IMR-90 (cell line): ENCODE results near the gene MSI2. TPM values are rescaled to one million over a fixed set of nuclear protein-coding genes. Genes with fewer than 3 reads are reported as not detected.

ENCODE experiments used
- ATAC-seq: fragments of 200-7000 bp; cut with Tn5 transposase; 2 replicates; pipeline ENCODE4 v1.9.1; 2020; ENCODE audit warnings: low read depth, mild to moderate bottlenecking, moderate library complexity
- BruUV-seq: library from RNA; stranded (reverse); fragments of 400-500 nt; replicated peaks from 2 replicates; lab custom pipeline; 2021; lab: Mats Ljungman, UMichigan
- CTCF ChIA-PET: fragments of 300-600 bp; formaldehyde crosslinking; extraction: SDS; loops from one replicate; lab custom pipeline; 2021; ENCODE audit warnings: antibody characterized with exemption; lab: Yijun Ruan, JAX
- POLR2A ChIA-PET: fragments of 300-600 bp; sonication (Branson Sonifier 250); formaldehyde crosslinking; loops from one replicate; lab custom pipeline; 2022; ENCODE audit warnings: antibody characterized with exemption; ENCODE audit not compliant: unreplicated experiment; lab: Charles Lee
- DNase-seq: peaks from one replicate; pipeline ENCODE4 v3.0.0; 2013
- H2AFZ ChIP-seq: replicated peaks from 2 replicates; pipeline ENCODE3; 2013; ENCODE audit warnings: low read length, mild to moderate bottlenecking; ENCODE audit not compliant: poor library complexity
- H2AK5ac ChIP-seq: 2 replicates; pipeline ENCODE4 v1.6.1; 2013; ENCODE audit warnings: low read depth, low read length, inconsistent platforms
- H2AK9ac ChIP-seq: replicated peaks from 2 replicates; pipeline ENCODE3; 2013; ENCODE audit warnings: mild to moderate bottlenecking, low read depth, low read length, moderate library complexity; ENCODE audit not compliant: poor library complexity
- H2BK120ac ChIP-seq: 2 replicates; pipeline ENCODE4 v1.6.1; 2013; ENCODE audit warnings: low read depth, low read length, inconsistent platforms
- H2BK15ac ChIP-seq: 3 replicates; pipeline ENCODE4 v1.6.1; 2013; ENCODE audit warnings: low read depth, low read length, inconsistent platforms
- H2BK20ac ChIP-seq: 2 replicates; pipeline ENCODE4 v1.6.1; 2013; ENCODE audit warnings: low read depth, mild to moderate bottlenecking, inconsistent platforms, low read length, moderate library complexity
- H2BK5ac ChIP-seq: 2 replicates; pipeline ENCODE4 v1.6.1; 2013; ENCODE audit warnings: mild to moderate bottlenecking, low read depth, low read length, inconsistent platforms; ENCODE audit not compliant: poor library complexity, severe bottlenecking
- H3K14ac ChIP-seq: replicated peaks from 2 replicates; pipeline ENCODE4 v1.6.1; 2013; ENCODE audit warnings: low read depth, low read length, inconsistent platforms
- H3K18ac ChIP-seq: 2 replicates; pipeline ENCODE4 v1.6.1; 2013; ENCODE audit warnings: low read depth, low read length, control low read depth
- H3K23ac ChIP-seq: 2 replicates; pipeline ENCODE4 v1.6.1; 2013; ENCODE audit warnings: low read depth, low read length, inconsistent platforms
- H3K27ac ChIP-seq: 2 replicates; pipeline ENCODE4 v1.5.1; 2013; ENCODE audit warnings: mild to moderate bottlenecking, control low read depth, low read length; ENCODE audit not compliant: insufficient read depth
- H3K27me3 ChIP-seq: 2 replicates; pipeline ENCODE4 v1.6.1; 2013; ENCODE audit warnings: low read length; ENCODE audit not compliant: control insufficient read depth, insufficient read depth
- H3K36me3 ChIP-seq: 2 replicates; pipeline ENCODE4 v1.6.1; 2013; ENCODE audit warnings: low read length, mixed read lengths; ENCODE audit not compliant: control insufficient read depth, insufficient read depth
- H3K4ac ChIP-seq: 2 replicates; pipeline ENCODE4 v1.6.1; 2013; ENCODE audit warnings: low read depth, low read length, inconsistent platforms
- H3K4me1 ChIP-seq: 2 replicates; pipeline ENCODE4 v1.6.1; 2013; ENCODE audit warnings: low read length, mixed read lengths; ENCODE audit not compliant: control insufficient read depth, insufficient read depth
- H3K4me2 ChIP-seq: 2 replicates; pipeline ENCODE4 v1.6.1; 2013; ENCODE audit warnings: low read depth, mild to moderate bottlenecking, control low read depth, low read length, moderate library complexity
- H3K4me3 ChIP-seq: 2 replicates; pipeline ENCODE4 v1.5.1; 2013; ENCODE audit warnings: low read depth, mild to moderate bottlenecking, control low read depth, low read length, moderate library complexity; ENCODE audit not compliant: insufficient read depth
- H3K56ac ChIP-seq: 2 replicates; pipeline ENCODE4 v1.6.1; 2013; ENCODE audit warnings: low read length, inconsistent platforms; ENCODE audit not compliant: insufficient read depth; ENCODE audit errors: extremely low read depth
- H3K79me1 ChIP-seq, 2 experiments: 2 replicates each; pipeline ENCODE4 v1.6.1; 2013; ENCODE audit warnings: low read length in 2 of 2, inconsistent platforms in 1 of 2, low read depth in 1 of 2
- H3K9ac ChIP-seq: 2 replicates; pipeline ENCODE4 v1.6.1; 2013; ENCODE audit warnings: low read depth, low read length, control low read depth
- H3K9me1 ChIP-seq: 2 replicates; pipeline ENCODE4 v1.6.1; 2013; ENCODE audit warnings: low read length, inconsistent platforms; ENCODE audit not compliant: insufficient read depth
- H3K9me3 ChIP-seq: 2 replicates; pipeline ENCODE4 v1.6.1; 2013; ENCODE audit warnings: low read length; ENCODE audit not compliant: control insufficient read depth, insufficient read depth
- H4K20me1 ChIP-seq: 2 replicates; pipeline ENCODE4 v1.6.1; 2013; ENCODE audit warnings: low read length, inconsistent platforms; ENCODE audit not compliant: insufficient read depth
- H4K5ac ChIP-seq: 2 replicates; pipeline ENCODE4 v1.6.1; 2013; ENCODE audit warnings: mild to moderate bottlenecking, low read depth, low read length, control low read depth
- H4K8ac ChIP-seq, 2 experiments: 2 replicates each; pipeline ENCODE4 v1.6.1; 2013; ENCODE audit warnings: low read depth in 2 of 2, low read length in 2 of 2, control low read depth in 1 of 2, inconsistent platforms in 1 of 2
- H4K91ac ChIP-seq: 2 replicates; pipeline ENCODE4 v1.6.1; 2013; ENCODE audit warnings: low read depth, low read length, inconsistent platforms; ENCODE audit not compliant: insufficient read depth
- BHLHE40 ChIP-seq: fragments of 150-350 bp; IDR thresholded peaks from 2 replicates; pipeline ENCODE4 v1.6.1; 2016; ENCODE audit warnings: mild to moderate bottlenecking, low read depth, low read length
- CEBPB ChIP-seq: IDR thresholded peaks from 2 replicates; pipeline ENCODE4 v1.6.1; 2012; ENCODE audit warnings: low read depth, low read length, improper control_type of control experiment
- CHD1 ChIP-seq: IDR thresholded peaks from 2 replicates; pipeline ENCODE4 v1.6.1; 2012; ENCODE audit warnings: low read depth, low read length, improper control_type of control experiment
- CTCF ChIP-seq: conservative IDR thresholded peaks from 2 replicates; pipeline ENCODE4 v1.5.1; 2012; ENCODE audit warnings: mild to moderate bottlenecking, low read depth, low read length, improper control_type of control experiment
- ELK1 ChIP-seq: fragments of 150-350 bp; IDR thresholded peaks from 2 replicates; pipeline ENCODE4 v1.6.1; 2016; ENCODE audit warnings: low read depth, mild to moderate bottlenecking, low read length, moderate library complexity, borderline replicate concordance
- FOS ChIP-seq: fragments of 150-350 bp; IDR thresholded peaks from 2 replicates; pipeline ENCODE4 v1.6.1; 2016; ENCODE audit warnings: low read depth, low read length
- MAFK ChIP-seq: IDR thresholded peaks from 2 replicates; pipeline ENCODE4 v1.6.1; 2012; ENCODE audit warnings: low read depth, low read length, improper control_type of control experiment
- MAZ ChIP-seq: IDR thresholded peaks from 2 replicates; pipeline ENCODE4 v1.6.1; 2012; ENCODE audit warnings: low read depth, mild to moderate bottlenecking, low read length, improper control_type of control experiment, moderate library complexity, borderline replicate concordance
- MXI1 ChIP-seq: IDR thresholded peaks from 2 replicates; pipeline ENCODE4 v1.6.1; 2012; ENCODE audit warnings: low read depth, mild to moderate bottlenecking, low read length, moderate library complexity, borderline replicate concordance
- NFE2L2 ChIP-seq: fragments of 150-350 bp; IDR thresholded peaks from 2 replicates; pipeline ENCODE4 v1.6.1; 2016; ENCODE audit warnings: low read depth, mild to moderate bottlenecking, low read length
- POLR2A ChIP-seq: IDR thresholded peaks from 2 replicates; pipeline ENCODE4 v1.6.1; 2012; ENCODE audit warnings: mild to moderate bottlenecking, low read depth, low read length
- RAD21 ChIP-seq: IDR thresholded peaks from 2 replicates; pipeline ENCODE4 v1.6.1; 2012; ENCODE audit warnings: low read length, improper control_type of control experiment
- RCOR1 ChIP-seq: IDR thresholded peaks from 2 replicates; pipeline ENCODE4 v1.6.1; 2012; ENCODE audit warnings: mild to moderate bottlenecking, low read length, improper control_type of control experiment; ENCODE audit not compliant: insufficient replicate concordance
- RFX5 ChIP-seq: IDR thresholded peaks from 2 replicates; pipeline ENCODE4 v1.8.0; 2012; ENCODE audit warnings: low read depth, mild to moderate bottlenecking, low read length, moderate library complexity
- SMC3 ChIP-seq: fragments of 150-350 bp; IDR thresholded peaks from 2 replicates; pipeline ENCODE4 v1.6.1; 2016; ENCODE audit warnings: low read depth, mild to moderate bottlenecking, antibody characterized with exemption, low read length, moderate library complexity
- USF2 ChIP-seq: fragments of 150-350 bp; IDR thresholded peaks from 2 replicates; pipeline ENCODE4 v1.6.1; 2017; ENCODE audit warnings: mild to moderate bottlenecking, antibody characterized with exemption, low read length, low read depth
- WGBS, 2 experiments: methylation state at CpG; one replicate each; pipeline versions ENCODE4 v1.1.5 to v1.1.7; 2013; ENCODE audit warnings: missing lambda C conversion rate in 2 of 2; ENCODE audit not compliant: insufficient read length in 1 of 2; ENCODE audit errors: extremely low coverage in 2 of 2; 5-methylcytosine and 5-hydroxymethylcytosine counted together
- dilution Hi-C: fragments of 300-500 bp; cut with HindIII; formaldehyde crosslinking; loops from one replicate; pipeline ENCODE4 v1.14.3; 2018; ENCODE audit warnings: low sequenced_read_pairs; ENCODE audit not compliant: unreplicated experiment
- in situ Hi-C: fragments of 300-500 bp; cut with MboI; formaldehyde crosslinking; loops from 3 replicates; pipeline ENCODE4 v1.14.3; 2019; ENCODE audit warnings: low sequenced_read_pairs, inconsistent platforms, mixed read lengths
- intact Hi-C: fragments of 100-400 bp; cut with micrococcal nuclease; formaldehyde crosslinking; loops from 2 replicates; pipeline ENCODE4 v1.10.0; 2022
- polyA plus RNA-seq, 3 experiments: library from polyadenylated mRNA; depleted of rRNA; stranded (reverse); fragments of >200 nt; gene quantifications; 2 replicates each; pipeline ENCODE4 v1.2.3, GENCODE V29; 2012; ENCODE audit warnings: low replicate concordance in 1 of 3
- total RNA-seq: library from RNA; depleted of rRNA; stranded (reverse); fragments of >200 nt; gene quantifications from 2 replicates; pipeline ENCODE4 v1.2.3, GENCODE V29; 2012

Gene MSI2
- total and polyA plus RNA-seq, 2 of the 4 experiments (the other 2 are of a cell fraction) = 13.0 to 16.0 TPM

- no peak for DNase-seq
- Histone ChIP-seq H4K20me1 (no peaks in the 10 kb centered on the region), H3K9ac (no peak overlapping the region), H2BK120ac (no peak overlapping the region), H4K91ac (no peak overlapping the region), H2AFZ (no peak overlapping the region), H4K8ac (no peak overlapping the region), H3K4me2 (no peak overlapping the region), H3K79me1 (no peaks in the 10 kb centered on the region), H4K5ac (no peak overlapping the region), H3K9me1 (peaks cover 5% of the 10 kb centered on the region), H2AK5ac (no peak overlapping the region), H3K56ac (no peak overlapping the region), H3K14ac (no peak overlapping the region), H3K23ac (no peak overlapping the region), H3K36me3 (peaks cover 4% of the 10 kb centered on the region), H3K27me3 (no peaks in the 10 kb centered on the region), H3K4me1 (no peaks in the 10 kb centered on the region), H2BK15ac (no peak overlapping the region), H2BK5ac (no peak overlapping the region), H3K4ac (no peak overlapping the region), H2AK9ac (no peak overlapping the region), H3K4me3 (no peak overlapping the region), H3K18ac (no peak overlapping the region), H3K9me3 (no peaks in the 10 kb centered on the region), H3K27ac (no peak overlapping the region), H2BK20ac (no peak overlapping the region)
- CTCF ChIA-PET = no interaction called here
- POLR2A ChIA-PET = no interaction called here
- intact Hi-C loops (no loop called here), in situ Hi-C loops (no loop called here), dilution Hi-C loops (no loop called here)
- ATAC-seq = no peak
- 100% methylated on average over 4 of the region's 6 CpGs; no CpG with 5 or more reads in 1 of the 2 experiments for WGBS, 2 experiments
- BruUV-seq = no TSS peak
- TF ChIP-seq MAFK = no peak
- no peak for TF ChIP-seq RFX5
- TF ChIP-seq CEBPB = no peak
- TF ChIP-seq MAZ = no peak
- no peak for TF ChIP-seq USF2
- TF ChIP-seq CTCF = no peak
- no peak for TF ChIP-seq SMC3
- TF ChIP-seq ELK1 = no peak
- TF ChIP-seq FOS = no peak
- no peak for TF ChIP-seq RCOR1
- no peak for TF ChIP-seq CHD1
- TF ChIP-seq NFE2L2 = no peak
- TF ChIP-seq POLR2A = no peak
- TF ChIP-seq RAD21 = no peak
- no peak for TF ChIP-seq MXI1
- no peak for TF ChIP-seq BHLHE40
Observed at GRCh38 chr17:57655553-57655952, 399.2 kb downstream of the MSI2 start.
